Hepatic stellate cell (primary cell): ENCODE results near the gene SEPTIN1.
A peak's percentile ranks its signal among the peaks of the same experiment; 100 is the strongest.

ENCODE experiments used
- DNase-seq: peaks from one replicate; pipeline ENCODE4 v3.0.0; 2011; ENCODE audit warnings: low spot score

Gene SEPTIN1, protein sequence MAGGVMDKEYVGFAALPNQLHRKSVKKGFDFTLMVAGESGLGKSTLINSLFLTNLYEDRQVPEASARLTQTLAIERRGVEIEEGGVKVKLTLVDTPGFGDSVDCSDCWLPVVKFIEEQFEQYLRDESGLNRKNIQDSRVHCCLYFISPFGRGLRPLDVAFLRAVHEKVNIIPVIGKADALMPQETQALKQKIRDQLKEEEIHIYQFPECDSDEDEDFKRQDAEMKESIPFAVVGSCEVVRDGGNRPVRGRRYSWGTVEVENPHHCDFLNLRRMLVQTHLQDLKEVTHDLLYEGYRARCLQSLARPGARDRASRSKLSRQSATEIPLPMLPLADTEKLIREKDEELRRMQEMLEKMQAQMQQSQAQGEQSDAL

DNA sequence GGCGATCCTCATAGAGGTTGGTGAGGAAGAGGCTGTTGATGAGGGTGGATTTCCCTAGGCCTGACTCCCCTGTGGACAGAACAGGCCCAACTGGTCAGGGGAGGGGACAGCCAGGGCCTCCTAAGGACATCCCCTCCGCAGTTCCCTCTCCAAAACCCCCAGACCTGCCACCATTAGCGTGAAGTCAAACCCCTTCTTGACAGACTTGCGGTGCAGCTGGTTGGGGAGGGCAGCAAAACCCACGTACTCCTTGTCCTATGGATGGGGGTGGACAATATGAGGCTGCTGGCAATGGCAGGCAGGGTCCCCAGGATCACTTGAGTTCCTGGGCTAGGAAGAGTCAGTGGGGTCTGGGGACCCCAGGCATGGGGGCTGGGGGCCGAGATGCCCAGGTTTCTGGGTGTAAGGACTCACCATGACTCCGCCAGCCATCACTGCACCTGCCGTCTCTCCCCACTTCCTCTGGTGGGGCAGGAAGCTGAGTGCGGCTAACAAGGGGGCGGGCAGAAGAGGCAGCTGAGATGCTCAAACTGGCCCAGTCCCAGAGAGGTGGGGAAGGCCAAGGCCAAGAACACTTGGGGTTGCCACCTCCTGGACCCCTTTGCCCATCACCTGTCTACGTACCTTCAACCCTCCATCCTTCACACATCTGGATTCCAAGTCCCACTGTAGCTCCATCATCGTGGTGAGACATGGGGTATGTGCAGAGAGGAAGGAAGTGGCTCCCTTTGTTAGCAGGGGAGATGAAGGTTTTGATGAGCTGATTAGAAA is at the start of gene SEPTIN1:
Gene SEPTIN1 (minus strand): TSS at position 451 of the 771 bp plus-strand sequence. CDS start 19 bp downstream, at position 432.
- DNase-seq, result no peak

DNA sequence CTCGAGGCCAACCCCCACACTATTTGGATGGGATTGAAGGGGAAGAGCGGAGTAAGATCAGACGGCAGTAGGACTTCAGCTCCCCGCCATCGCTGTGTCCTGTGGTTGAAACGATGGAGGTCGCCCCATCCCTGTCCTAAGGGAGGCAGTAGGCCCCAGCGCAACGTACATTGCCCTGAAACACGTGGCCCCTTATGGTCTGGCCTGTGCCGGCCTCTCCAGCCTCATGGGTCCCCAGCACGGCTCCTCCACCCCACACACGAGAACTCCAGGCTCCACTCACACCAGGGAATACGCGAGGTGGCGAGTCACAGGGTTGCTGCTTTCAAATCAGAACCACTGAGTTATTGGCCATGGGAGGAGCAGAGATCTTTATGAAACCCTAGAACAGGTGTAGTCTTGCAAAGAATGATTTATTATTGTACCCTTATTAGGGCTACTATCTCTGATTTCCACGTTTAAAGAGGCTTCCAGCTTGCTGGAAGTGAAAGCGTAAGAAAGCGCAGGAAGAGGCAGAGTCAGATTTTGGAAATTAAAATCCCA is 48.1 kb upstream of the SEPTIN1 start:
- no peak for DNase-seq

DNA sequence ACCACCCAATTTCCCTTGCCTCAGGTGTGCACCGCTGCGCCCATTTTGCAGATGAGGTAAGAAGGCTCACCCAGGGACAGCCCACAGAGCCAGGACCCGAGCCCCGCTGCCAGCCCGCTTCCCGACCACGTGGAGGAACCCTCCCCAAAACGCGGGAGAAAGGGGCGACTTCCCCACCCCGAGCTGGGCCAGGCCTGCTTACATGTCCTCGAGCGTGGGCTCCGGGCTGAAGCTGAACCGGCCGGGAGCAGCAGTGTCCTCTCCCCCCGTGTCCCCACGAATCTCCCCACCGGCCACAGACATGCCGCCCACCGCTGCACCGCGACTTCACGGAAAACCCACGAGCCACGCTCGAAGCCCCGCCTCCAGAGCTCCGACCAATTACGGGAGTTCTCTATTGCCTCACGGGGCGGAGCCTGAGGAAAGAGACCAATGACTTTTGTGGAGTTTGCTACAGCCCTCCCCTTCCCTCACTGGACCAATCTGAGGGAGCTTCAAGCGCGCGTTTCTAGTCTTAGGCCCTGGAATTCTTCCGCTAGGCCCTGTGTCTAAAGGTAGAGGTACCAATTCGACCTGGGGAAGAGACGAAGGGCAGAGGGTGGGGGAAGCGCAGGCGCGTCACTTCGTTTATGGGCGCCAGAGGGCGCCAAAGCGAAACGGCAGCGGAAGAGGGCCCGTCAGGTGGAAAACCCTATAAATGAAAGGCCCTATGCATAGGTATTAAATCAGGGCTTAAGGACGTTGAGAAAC is 47.5 kb upstream of the SEPTIN1 start, which contains the start of gene DCTPP1:
Gene DCTPP1 (minus strand): TSS at position 353 of the 750 bp plus-strand sequence. CDS start 50 bp downstream, at position 303.
- peak; percentile 97 for DNase-seq

DNA sequence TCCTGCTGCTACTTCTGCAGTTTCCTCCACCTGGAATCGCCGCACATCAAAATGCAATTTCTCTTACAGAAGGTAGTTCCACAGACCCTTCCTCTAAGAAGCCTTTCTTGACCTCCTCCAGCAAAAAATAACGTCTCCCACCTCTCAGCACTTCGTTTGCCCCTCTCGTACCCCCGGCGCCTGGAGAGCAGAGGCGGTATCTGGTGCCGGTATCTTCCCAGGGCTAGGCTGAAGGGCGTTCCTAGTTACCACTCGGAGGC is 47.0 kb upstream of the SEPTIN1 start:
- DNase-seq, result no peak

DNA sequence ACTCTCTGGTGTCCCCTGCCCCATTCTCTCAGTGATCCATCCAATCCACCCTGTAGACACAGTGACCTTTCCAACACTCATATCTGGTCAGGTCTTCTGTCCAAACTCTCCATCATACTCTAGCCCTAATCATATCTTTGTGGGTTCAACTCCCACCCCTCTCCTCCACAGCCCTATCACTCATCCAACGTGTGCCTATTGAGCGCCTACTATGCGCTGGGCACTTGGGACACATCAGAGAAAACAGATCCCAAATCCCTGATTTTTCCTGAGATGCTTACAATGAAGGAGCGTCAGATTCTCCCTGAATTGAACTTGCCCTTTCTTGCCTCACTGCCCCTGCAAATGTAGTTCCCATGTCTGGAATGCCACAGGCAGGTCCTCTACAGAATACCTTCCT is 45.7 kb upstream of the SEPTIN1 start:
- DNase-seq, result no peak

DNA sequence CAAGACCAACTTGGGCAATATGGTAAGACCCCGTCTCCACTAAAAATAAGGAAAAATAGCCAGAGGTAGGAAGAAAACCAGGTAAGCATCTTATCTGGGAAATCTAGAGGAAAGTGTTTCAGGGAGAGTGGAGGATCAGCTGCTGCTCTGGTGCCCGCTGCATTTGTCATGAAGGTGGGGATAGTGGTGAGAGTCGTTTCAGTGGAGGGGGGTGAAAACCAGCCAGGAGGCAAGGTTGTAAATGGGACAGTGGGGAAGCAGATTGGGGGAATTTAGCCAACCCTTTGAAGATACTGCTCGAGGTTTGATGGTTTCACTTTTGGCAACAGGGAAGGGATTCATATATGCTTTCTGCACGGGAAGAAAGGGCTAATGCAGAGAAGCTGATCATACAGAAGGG is 38.6 kb upstream of the SEPTIN1 start:
- no peak for DNase-seq

DNA sequence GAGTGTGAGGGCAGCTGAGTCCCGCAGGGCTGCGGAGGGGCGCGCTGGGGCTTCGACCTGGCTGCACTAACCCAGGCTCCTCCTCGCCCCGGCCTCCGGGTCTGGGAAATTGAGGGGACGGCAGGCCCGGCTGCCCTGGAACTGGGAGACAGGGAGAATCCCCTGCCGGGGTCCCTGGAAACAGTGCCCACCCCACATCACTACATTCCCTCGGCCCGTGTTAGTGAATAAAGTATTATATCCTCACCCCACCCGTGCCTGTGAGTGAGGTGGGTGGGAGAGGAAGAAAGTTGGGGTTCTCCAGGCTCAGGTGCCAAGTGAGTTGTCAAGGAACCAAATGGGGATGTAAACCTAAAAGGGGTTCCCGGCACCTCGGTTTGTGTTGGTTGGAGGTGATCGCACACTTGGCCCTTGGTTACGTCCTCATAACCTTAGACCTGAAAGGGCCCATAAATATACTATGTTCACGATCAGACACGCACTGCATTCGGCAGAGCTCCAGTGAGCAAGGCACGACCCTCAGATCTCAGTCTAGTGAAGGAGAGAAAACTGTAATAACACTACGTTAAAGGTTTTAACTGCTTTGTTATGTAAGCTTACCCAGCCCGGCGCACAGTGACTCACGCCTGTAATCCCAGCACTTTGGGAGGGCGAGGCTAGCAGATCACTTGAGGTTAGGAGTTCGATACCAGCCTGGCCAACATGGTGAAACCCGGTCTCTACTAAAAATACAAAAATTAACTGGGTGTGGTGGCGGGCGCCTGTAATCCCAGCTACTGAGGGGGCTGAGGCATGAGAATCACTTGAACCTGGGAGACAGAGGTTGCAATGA is 36.2 kb upstream of the SEPTIN1 start:
- DNase-seq, result no peak

DNA sequence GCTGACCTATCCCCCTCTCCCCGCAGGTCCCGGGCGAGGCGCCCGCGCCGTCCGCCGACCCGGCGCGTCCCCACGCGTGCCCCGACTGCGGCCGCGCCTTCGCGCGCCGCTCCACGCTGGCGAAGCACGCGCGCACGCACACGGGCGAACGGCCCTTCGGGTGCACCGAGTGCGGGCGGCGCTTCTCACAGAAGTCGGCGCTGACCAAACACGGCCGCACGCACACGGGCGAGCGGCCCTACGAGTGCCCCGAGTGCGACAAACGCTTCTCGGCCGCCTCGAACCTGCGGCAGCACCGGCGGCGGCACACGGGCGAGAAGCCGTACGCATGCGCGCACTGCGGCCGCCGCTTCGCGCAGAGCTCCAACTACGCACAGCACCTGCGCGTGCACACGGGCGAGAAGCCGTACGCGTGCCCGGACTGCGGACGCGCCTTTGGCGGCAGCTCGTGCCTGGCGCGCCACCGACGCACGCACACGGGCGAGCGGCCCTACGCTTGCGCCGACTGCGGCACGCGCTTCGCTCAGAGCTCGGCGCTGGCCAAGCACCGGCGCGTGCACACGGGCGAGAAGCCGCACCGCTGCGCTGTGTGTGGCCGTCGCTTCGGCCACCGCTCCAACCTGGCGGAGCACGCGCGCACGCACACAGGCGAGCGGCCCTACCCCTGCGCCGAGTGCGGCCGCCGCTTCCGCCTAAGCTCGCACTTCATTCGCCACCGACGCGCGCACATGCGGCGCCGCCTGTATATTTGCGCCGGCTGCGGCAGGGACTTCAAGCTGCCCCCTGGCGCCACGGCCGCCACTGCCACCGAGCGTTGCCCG is 35.4 kb upstream of the SEPTIN1 start:
- DNase-seq, result peak; percentile 82

DNA sequence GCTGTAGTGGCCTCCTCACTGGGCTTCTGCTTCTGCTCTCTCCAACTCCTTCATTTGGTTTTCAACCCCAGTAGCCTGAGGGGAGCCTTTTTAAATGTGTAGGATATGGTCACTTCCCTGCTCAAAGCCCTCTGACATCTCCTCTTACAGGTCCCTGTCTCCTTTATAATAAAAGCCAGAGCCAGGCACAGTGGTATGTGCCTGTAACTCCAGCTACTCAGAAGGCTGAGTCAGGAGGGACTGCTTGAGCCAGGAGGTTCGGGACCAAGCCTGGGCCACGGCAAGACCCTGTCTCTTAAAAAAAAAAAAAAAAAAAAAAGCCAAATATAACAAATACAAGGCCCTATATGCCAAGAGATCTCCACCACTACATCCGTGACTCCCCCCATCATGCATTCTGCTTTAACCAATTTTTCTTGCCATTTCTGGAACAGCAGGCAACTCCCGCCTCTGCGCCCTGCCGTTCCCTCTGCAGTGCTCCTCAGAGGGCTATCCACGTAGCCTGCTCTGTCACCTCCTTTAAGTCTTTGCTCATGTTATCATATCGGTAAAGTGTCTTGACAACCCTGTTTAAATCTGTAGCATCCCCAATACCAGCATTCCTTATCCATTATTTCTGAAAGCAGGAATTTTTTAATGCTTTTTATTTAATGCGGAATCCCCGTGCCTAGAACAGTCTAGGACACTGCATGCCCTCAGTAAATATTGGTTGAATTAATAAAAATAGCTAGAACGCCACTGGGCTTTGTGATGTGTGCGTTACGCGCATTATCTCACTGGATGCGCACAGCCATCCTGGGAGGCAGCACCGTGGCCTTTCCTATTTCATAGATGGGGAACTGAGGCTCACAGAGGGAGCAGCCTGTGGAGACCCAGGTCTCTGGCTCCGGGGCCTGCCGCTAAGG is 34.5 kb upstream of the SEPTIN1 start:
- no peak for DNase-seq

DNA sequence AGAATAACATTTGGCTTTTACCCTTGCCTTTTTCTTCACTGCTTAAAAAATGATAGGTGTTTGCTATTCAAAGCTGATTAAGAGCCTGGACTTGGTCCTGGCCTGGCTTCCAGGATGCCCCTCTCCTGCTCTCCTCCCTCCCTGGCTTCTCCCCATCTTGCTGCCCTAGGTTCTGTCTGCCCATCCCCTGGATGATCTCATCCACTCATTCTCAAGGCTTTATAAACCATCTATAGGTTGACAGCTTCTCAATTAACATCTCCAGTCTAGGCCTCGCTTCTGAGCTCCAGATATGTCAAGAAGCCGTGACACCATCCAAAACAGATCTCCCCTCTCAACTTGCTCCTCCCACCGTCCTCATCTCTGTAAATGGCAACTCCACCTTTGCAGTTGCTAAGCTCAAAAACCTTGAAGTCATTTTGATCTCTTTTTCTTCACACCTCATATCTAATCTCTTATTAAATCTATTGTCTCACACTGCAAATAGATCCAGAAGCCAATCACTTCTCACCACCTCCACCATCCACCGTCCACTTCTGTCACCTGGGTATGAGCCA is 33.8 kb upstream of the SEPTIN1 start:
- no peak for DNase-seq

DNA sequence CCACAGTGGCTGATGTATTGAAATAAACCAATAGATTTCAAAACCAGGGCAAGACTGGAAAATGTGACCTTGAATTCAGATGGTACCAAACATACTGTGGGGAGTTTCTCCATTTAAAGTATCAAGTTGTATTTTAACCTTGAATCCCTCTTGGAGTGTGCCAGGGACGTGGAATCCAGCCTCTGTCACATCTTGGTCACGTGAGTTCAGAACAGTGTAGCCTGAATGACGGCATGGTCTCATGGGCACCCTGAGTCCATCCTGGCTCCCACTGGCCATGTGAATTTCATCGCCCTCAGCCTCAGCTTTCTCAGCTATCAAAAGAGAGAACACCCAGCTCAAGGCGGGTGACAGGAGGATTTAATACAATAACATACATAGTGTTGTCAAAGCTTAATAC is 31.8 kb upstream of the SEPTIN1 start:
- no peak for DNase-seq

DNA sequence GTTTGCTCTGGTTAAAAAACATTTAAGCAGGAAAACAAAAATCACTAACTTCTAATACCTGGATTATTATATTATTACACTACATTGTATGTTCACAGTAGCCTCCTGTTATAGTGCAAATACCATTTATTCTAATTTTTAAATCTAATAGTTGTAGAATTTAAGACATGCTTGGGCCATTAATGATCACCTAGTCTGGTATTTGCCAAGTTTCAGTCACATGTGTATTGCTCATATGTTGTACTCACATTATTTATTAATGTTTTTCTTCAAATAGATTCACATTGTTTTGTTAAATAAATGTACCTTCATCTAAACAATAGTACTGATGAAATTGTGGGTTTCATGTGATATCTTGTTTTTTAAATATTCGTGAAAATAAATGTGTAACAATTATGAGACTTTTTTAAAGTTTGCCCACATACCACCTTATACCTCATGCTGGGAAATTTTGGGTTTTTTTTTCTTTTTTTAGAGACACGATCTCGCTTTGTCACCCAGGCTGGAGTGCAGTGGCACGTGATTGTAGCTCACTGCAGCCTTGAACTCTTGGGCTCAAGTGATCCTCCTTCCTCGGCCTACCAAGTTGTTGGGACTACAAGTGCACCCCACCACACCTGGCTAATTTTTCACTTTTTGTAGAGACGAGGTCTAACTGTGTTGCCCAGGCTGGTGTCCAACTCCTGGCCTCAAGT is 30.9 kb upstream of the SEPTIN1 start:
- DNase-seq, result no peak

DNA sequence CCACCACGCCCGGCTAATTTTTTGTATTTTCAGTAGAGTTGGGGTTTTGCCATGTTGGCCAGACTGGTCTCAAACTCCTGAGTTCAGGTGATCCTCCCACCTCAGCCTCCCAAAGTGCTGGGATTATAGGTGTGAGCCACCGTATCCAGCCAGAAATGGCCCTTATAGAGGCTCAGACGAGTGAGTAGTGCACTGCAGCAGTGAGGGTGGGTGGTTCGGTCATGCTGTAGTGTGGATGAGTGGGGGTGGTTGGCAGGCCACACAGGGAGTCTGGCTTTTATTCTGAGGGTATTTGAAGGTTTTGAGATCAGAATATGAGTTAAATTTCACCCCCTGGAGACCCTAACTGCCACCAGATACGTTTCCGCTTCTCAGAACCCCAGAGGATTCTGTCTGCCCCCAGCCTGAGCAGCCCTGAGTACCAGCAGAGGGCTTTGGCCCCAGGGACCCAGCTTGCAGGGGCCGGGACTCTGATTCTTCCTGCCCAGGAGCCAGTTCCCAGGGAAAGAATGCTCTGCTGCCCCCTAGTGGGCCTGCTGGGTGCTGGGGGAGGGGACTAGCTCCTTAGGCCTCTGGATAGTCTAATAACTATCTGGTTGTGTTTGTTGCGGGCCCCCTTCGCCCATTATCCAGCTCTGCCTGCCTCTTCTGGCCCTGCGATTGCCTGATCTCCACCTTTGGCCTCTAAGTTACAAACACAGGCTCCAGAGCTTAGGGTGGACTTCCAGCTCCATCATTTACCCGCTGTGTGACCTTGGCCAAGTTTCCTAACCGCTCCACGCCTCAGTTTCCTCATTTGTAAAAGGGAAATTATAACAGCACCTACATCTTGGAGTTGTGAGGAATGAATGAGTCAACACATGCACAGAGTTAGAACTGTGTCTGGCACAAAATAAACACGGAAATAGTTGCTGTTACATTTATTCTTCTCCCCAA is 27.0 kb upstream of the SEPTIN1 start:
- peak; percentile 91 for DNase-seq

DNA sequence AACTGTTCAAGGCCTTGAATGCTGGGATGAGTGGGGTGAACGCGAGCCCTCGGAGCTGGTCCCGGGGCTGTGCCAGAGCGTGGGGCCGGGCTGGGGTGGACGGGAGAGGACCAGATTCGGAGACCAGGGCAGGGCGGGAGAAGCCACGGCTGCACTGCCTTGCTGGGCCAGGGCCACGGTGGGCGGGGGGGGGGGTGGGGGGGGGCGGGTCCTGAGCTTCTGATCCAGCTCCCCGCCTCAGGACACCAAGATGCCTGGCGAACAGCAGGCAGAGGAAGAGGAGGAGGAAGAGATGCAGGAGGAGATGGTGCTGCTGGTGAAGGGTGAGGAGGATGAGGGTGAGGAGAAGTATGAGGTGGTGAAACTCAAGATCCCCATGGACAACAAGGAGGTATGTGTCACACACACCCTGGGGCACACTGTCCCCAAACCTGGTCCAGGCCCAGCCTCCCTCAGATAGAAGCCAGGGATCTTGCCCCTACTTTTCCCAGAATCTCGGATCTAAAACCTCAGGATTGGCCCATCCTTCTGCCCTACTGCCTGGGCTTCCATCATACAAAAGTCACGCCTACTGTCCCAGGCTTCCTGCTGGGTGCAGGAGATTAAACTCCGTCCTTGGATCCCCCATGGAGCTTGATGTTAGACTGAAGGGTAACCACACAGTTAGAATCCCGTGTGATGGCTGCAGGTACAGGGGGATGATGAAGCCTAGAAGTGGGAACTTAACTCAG is 25.6 kb upstream of the SEPTIN1 start:
- no peak for DNase-seq

DNA sequence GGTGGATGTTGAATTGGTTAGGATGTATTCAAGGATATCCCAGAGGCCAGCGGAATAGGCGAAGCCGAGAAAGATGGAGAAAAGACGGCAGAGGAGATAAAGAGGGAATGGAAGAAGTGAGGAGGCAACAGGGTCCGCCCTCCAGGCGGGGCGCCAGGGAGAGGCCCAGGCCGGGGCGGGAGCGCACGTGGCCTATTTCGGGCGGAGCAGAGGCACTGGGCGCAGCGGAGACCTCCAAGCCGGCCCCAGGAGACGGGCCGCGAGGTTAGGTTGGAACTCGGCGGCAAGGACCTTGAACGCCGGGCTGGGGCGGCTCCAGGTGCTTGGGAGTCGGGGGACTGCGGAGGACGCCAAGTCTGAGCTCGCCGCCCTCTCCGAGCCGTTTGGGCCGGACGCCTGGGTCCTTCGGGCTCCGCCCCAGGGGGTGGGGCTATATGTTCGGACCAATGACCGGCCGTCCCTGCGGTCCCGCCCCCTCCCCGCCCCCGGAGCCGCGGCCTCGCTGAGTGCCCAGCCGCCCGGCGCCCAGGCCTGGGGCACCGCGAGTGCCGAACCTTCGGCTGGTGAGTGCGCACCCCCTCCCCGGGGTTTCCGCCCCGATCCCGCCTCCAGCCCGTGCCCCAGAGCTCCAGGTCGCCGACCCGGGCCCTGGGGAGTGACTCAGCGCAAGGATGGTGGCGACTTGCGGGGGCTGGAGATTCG is 24.9 kb upstream of the SEPTIN1 start, which contains the start of gene ZNF771:
Gene ZNF771 (plus strand): TSS at position 505 of the 702 bp plus-strand sequence. CDS start 448 bp downstream, outside the sequence.
- peak; percentile 90 for DNase-seq

DNA sequence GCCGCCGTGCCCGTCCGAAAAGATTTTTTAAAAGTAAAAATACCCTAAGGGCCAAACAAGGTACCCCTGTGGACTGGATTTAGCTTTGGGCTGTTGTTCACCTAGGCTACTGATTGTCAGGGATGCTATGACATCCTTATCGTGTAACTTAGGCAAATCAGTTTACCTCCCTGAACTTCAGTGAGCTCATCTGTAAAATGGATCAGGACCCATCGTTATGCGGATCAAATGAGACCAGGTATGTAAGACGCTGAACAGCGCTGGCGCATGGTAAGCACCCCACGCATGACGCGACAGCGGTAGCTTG is 24.4 kb upstream of the SEPTIN1 start:
- no peak for DNase-seq
